Stimulated activated CD8-positive, alpha-beta memory T cell treated with anti-CD3 and anti-CD28 coated beads, Interleukin-12 subunit alpha, Interleukin-12 subunit beta, amount 100 ng/mL, for 1 hour (primary cell): ENCODE results near the gene STPG4.
"Not testable (repeated sequence)": the region's sequence is repeated elsewhere in the genome, so short reads cannot be mapped to it uniquely, and the experiment has no call there.

Experiments
- DNase-seq: peaks from one replicate; pipeline ENCODE4 v3.0.0-alpha.2; 2020; ENCODE audit warnings: low read depth

The STPG4 gene, protein sequence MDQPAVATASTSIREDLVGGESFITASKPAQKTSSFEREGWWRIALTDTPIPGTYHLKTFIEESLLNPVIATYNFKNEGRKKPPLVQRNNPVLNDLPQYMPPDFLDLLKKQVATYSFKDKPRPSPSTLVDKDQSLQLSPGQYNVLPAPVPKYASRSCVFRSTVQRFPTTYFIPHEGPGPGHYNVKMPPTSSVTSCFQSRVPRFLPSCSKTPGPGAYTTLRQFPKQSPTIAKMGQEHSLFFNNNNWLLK

DNA sequence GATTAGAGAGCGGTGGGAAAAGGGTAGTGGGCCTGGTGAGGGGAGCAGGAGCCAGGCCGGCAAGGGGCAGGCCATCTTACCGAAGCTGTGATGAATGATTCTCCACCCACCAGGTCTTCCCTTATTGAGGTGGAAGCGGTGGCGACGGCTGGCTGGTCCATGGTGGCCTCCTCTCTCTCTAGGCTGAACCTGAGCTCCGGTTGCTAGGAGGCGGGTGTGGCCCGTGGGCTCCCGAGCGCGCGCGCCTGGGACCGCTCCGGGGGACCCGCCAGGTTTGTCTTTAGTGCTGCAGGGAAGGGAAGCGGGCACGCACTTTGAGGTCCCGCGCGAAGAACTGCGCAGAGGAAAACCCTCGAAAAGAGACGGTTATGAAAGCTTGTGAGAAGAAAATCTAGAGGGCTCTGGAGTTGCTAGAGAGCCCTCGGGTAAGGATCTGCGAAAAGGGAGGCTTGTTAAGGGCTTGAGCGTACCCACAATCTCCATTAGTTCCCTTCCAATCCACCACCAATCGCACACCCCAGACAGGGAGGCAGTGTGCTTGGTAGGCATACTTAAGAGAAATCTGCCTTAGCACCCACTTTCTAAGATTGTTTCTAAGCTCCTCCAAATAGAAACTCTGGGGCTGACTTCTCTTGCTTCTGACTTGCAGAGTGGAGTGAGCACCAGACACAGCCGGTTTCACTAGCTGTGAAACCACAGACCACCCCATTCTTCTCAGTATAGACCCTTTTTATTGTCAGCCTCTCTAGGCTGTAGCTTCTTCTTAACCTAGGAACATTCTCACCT, at the start of gene STPG4:
Gene STPG4, minus strand, starts transcription at position 218 of the 786 bp plus-strand sequence. Its CDS starts 57 bp downstream, at position 161.
- no peak for DNase-seq

DNA sequence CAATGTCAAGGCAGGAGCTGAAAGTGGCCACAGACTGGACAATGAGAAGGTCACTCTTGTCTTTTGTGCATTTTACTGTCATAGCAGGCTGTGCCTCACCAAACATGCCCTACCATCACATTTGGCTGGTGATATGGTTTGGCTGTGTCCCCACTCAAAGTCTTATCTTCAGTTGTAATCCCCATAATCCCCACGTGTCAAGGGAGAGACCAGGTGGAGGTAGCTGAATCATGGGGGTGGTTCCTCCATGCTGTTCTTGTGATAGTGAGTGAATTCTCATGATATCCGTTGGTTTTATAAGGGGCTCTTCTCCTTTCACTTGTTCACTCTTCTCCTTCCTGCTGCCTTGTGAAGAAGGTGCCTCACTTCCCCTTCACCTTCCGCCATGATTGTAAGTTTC, 49.6 kb upstream of the STPG4 start:
- no peak for DNase-seq

GRCh38 chr2:47203995-47204394, 48.9 kb upstream of the STPG4 start:
- no peak for DNase-seq

DNA sequence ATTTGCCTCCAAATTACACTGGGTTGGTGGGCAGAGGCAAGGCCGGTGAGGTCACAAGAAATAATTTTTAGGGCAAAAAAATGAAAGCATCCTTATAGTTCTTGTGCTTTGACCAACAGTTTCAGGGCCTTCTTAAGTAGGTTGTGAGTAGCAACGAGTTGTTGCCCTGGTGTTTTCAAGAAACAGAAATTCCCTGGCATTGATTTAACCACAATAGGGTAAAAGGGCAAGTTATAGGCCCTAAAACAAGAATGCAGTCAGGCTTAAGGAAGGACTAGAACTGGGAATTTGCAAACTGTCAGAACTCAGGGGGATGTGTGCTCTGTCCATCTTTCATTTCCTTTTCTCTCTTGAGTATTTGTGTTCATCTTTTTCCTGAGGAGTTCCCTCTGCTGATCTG, 46.1 kb upstream of the STPG4 start:
- no peak for DNase-seq

GRCh38 chr2:47198985-47199451, 43.9 kb upstream of the STPG4 start:
- DNase-seq: no peak

- no peak for DNase-seq
Measured at GRCh38 chr2:47196499-47196898, 41.4 kb upstream of the STPG4 start.

DNA sequence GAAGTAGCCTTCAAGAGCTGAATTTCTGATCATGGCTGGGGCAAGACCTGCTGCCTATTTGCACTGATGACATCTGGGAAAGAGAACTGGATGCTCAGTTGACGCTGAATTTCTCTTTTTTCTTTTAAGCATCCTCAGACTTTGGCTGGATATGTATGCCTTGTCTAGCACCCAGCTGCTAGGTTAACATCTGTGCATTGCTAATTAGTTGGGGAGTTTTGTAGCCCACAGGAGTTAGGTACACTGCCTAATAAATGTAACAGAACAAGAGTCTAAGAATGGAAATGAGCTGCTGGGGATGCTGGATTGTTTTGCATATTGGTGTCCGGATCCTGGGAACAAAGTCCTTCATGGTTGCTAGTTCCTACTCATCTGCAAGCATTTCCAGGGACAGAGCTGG, 40.9 kb upstream of the STPG4 start:
- no peak for DNase-seq

DNA sequence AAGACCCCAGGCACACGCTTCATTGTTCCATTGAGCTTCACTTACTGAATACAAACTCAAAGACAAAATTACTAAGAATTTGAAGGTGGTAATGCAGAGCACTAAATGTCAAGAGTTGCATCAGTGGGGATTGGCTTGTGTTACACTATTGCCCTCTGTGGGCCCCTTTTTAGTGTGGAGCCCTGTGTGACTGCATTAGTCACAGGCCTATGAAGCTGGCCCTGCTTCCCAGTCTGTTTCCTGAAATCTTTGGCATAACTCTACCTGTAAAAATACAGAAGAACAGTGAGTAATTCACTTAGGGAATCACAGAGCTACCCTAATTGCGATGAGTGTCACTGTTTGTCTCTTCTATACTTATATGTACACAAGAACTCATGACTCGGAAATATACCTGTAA, 40.0 kb upstream of the STPG4 start:
- no peak for DNase-seq

DNA sequence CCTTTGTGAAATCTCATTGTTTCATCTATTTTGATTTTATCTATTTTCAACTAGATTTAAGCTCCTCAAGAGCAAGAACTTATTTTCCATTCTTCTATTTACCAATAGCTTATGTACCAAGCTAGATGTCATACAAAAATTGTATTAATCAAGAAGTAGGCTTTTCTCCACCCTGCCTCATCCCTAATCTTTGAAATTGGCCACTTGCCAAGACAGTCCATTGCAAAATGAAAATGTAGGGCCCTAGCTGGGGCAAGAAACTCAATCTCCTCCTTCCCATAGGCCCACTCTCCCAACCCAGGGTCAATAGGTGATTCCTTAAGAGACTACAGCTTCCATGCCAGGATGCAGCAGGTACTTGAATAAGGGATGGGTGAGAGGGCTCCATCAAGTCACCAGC, 39.3 kb upstream of the STPG4 start:
- no peak for DNase-seq

DNA sequence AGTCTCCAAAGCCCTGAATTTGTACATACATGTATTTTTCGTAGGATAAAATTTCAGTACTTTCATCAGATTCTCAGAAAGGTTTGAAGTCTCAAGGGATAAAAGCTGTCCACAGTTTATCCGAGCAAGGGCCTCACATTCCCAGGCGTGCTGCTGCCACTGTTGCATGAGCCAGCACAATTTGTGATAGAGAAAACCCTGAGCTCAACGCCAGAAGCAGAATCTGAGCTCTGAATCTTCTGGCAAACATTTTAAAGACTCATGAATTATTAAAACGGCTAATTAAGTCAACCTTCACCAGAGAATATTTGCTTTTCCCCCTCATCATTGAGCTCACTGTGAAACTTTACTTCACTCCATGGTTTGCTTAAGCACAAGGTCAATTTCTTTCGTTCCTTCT, 38.5 kb upstream of the STPG4 start:
- no peak for DNase-seq

- DNase-seq: no peak
Measured at GRCh38 chr2:47190188-47190881, 35.2 kb upstream of the STPG4 start.

- DNase-seq: no peak
Measured at GRCh38 chr2:47189635-47190034, 34.5 kb upstream of the STPG4 start.

- no peak for DNase-seq
Measured at GRCh38 chr2:47187069-47187468, 32.0 kb upstream of the STPG4 start.

GRCh38 chr2:47186351-47186750, 31.2 kb upstream of the STPG4 start:
- no peak for DNase-seq

DNA sequence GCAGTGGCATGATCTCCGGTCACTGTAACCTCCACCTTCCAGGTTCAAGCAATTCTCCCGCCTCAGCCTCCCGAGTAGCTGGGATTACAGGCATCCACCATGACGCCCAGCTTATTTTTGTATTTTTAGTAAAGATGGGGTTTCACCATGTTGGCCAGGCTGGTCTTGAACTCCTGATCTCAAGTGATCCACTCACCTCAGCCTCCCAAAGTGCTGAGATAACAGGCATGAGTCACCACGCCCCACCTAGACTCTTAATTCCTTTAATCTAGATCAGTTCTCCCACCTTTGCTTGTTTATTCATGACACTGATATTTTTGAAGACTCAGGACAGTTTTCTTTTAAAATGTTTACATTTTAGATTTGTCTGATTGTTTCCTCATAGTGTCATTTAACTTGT, 30.0 kb upstream of the STPG4 start:
- not testable (repeated sequence) for DNase-seq

- no peak for DNase-seq
Measured at GRCh38 chr2:47181176-47181575, 26.1 kb upstream of the STPG4 start.

DNA sequence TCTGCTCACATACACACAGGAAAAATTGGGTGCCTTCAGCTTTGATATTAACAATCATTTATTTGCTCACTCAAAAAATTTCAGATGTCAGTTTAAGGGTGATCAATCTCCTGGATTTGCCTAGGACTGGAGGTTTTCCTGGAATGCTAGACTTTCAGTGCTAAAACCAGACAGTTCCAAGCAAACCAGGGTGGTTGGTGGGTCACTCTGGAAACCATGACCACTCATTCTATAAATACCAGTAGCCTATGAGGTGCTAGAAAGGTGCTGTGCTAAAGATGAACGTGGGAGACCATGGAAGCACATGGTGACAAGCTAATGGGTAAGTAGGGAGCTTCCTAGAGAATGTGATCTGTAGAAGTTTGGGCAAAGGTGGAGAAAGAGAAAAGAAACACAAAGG, 25.4 kb upstream of the STPG4 start:
- no peak for DNase-seq

DNA sequence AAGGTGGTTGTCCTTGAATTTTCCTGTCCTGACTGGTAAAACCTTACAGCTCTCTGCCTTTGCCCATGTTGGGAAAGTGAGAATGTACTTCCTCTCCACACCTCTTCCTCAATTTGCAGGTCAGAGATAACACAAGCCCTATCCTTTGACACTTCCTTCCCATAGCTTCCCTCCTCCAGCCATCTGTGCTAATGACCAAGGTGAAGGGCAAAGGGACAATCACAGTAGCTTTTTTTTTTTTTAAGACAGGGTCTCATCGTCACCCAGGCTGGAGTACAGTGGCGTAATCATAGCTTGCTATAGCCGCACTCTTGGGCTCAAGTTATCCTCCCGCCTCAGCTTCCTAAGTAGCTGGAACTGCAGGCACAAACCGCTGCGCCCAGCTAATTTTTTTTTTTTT, 24.3 kb upstream of the STPG4 start:
- no peak for DNase-seq

DNA sequence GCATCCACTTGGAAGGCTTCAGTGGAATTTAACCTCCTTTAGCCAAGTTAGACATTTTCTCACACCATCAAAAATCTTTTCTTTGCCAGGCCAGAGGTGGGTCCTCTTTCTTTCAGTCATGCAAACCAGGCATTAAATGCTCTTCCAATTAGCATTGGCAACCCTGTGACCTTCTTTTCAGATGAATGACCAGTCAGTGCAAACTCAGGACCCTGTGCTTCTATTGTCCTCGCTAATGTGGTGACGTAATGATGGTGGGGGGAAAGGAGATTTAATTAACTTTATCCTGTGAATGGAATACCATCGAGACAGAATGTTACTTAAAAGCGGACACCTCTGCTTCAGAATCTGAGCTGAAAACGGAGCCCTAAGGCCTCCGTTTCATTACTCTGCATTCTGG, 23.2 kb upstream of the STPG4 start:
- DNase-seq: no peak

DNA sequence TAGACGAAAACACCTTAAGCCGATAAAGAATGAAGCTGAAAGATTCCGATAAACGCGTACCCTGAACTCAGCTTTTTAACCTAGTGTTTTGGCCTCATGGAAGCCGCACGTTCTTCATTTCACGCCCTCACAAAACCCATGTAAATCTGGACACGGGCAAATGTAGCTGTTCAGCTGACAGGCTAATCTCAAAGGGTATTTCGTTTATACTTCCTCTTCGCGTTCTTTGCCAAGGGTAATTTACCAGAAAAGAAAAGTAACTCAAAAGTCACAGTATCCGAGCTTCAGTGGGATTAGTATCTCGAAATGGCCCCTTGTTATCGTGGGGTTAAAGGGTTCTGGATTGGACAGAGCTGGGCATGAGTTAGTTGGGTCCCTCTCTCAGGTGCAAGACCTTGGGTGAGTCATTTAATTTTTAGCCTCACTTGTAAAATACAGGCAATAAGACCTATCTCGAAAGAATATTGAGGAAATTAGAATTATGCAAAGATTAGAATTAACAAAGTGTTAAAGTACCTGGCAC, 22.0 kb upstream of the STPG4 start:
- DNase-seq: no peak

DNA sequence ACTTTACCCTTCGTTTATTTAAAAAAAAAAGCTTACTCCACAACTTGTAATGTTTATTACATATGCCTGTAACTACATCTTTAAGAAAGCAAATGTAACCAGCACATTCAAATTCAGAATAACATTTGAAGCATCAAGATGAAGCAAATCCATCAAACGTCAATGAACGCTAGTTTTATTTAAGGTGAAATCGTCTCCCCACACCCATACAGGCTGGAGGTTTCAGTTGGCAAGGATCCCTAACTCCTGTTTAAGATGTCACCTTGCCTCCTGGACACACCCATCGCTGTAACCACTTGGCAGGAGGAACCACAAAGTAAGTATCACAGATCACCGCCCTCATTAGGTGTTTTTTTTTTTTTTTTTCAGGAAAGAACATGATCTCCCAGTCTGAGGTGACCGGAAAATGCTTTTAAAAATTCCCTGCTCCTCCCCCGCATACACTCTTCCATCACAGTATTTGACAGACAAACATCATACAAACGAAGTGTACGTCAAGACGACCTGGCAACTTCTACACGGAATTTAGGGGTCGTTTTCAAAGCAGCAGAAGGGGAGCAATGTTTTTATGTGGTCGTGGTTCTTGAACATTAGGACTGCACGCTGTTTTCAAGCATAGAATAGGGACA, 19.7 kb upstream of the STPG4 start:
- no peak for DNase-seq

- no peak for DNase-seq
Measured at GRCh38 chr2:47173986-47174732, 19.1 kb upstream of the STPG4 start.
